ENCODE results near the gene TGFBI.
"Not testable (repeated sequence)": the region's sequence is repeated elsewhere in the genome, so short reads cannot be mapped to it uniquely, and the experiment has no call there.

The TGFBI gene

DNA sequence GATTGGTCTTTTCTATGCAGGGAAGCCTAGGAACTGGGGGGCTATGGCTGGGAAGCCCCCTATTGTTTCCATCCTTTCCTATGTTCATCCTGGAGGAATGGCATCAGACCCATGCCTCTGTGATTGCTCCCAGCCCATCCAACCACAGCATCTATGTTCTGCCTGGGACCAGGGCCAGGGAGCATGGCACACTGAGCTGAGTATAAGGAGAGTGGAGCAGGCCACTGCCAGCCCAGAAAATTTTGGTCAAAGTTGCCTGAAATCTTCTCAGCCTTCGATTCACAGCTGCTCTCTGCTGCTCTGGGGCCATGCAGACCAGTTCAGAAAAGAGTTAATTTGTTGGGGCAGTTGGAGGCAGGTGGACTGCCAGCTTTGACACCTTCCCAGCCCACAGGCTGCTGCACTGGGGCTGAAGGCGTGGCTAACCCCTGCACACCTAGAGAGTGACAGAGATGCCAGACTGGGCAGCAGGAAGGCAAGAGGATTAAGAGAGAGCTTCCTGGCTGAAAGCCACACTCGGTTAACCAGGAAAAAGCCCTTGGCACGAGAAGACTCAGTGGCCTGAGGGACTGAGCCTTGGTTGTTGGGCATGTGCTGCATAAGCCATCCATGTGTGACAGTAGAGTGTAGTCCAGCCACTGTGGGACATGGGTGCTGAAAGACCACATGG is 12.1 kb downstream of the TGFBI start:
- in situ Hi-C loops (cut with HindIII; ENCODE audit: low sequenced_read_pairs) = no loop called here
- no peak for DNase-seq (ENCODE audit: low read depth, low spot score)
- H3K4me3 ChIP-seq (ENCODE audit: low read depth, low read length) = no peak overlapping the region
- TF ChIP-seq, protein P1, sequence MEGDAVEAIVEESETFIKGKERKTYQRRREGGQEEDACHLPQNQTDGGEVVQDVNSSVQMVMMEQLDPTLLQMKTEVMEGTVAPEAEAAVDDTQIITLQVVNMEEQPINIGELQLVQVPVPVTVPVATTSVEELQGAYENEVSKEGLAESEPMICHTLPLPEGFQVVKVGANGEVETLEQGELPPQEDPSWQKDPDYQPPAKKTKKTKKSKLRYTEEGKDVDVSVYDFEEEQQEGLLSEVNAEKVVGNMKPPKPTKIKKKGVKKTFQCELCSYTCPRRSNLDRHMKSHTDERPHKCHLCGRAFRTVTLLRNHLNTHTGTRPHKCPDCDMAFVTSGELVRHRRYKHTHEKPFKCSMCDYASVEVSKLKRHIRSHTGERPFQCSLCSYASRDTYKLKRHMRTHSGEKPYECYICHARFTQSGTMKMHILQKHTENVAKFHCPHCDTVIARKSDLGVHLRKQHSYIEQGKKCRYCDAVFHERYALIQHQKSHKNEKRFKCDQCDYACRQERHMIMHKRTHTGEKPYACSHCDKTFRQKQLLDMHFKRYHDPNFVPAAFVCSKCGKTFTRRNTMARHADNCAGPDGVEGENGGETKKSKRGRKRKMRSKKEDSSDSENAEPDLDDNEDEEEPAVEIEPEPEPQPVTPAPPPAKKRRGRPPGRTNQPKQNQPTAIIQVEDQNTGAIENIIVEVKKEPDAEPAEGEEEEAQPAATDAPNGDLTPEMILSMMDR (IDR thresholded peaks at IDR 0.05; ENCODE audit: low read depth, low read length) = no peak

DNA sequence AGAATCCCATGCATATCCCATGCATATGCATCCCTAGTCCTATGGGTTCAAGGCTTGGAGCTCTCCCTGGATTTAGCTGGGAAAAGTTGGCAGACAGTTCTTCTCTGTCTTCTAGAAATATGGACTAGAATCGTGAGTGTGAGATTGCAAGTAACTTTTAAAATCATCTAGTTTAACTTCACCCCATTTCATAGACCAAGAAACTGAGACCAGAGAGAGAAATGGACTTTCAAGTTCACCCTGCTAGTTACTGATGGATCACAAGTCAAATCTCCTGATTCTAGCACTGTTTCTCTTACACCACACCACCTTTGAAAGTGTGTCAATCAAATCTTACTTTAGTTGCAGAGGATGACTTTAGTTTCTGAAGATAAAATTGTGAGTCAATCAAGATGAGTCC is 13.4 kb downstream of the TGFBI start:
- H3K4me3 ChIP-seq (ENCODE audit: low read depth, low read length) = no peak overlapping the region
- in situ Hi-C loops (cut with HindIII; ENCODE audit: low sequenced_read_pairs) = no loop called here
- DNase-seq (ENCODE audit: low read depth, low spot score) = no peak
- TF ChIP-seq, protein P1 (IDR thresholded peaks at IDR 0.05; ENCODE audit: low read depth, low read length) = no peak

DNA sequence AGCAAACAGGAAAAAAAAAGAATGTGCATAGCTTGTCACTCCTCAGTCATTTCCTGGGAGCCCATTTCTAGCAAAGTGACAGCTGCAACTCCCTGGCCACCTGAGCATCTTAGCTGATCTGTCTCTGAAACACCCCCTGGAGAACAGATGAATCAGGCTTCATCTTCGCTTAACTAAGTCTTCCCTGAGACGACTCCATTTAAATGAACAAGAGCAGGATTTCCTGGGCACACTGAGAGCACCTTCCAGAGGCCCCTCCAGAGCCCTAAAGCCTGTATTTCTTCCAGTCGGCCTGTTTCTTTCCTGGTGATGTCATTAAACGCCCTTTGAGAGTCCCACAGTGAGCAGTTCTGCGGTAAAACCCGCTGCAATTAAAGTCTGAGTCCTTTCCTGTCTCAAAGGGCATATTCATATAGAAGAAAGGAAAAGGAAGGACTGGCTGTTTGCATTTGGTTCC is 13.9 kb downstream of the TGFBI start:
- TF ChIP-seq, protein P1 (IDR thresholded peaks at IDR 0.05; ENCODE audit: low read depth, low read length) = no peak
- peak; percentile 89 for DNase-seq (ENCODE audit: low read depth, low spot score)
- no peak overlapping the region for H3K4me3 ChIP-seq (ENCODE audit: low read depth, low read length)
- in situ Hi-C loops (cut with HindIII; ENCODE audit: low sequenced_read_pairs) = no loop called here

DNA sequence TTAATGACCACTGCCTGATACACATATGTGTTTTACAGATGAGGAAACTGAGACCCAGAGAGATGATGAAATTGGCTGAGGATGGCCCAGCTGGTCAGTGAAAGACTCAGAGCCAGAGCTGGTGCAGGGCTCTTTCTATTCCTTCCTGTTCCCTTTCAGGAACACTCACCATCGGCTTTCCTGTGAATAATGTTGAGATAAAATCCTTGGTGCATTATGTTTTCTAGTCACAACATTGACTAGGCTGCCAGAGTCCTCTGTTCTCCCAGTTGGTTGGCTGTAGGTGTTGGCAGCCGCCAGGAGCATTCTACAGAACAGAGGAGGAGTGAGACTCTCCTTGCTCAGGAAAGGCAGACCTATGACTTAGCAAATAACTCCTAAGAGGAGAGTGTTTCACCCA is 14.8 kb downstream of the TGFBI start:
- in situ Hi-C loops (cut with HindIII; ENCODE audit: low sequenced_read_pairs) = no loop called here
- no peak for DNase-seq (ENCODE audit: low read depth, low spot score)
- TF ChIP-seq, protein P1 (IDR thresholded peaks at IDR 0.05; ENCODE audit: low read depth, low read length) = no peak

DNA sequence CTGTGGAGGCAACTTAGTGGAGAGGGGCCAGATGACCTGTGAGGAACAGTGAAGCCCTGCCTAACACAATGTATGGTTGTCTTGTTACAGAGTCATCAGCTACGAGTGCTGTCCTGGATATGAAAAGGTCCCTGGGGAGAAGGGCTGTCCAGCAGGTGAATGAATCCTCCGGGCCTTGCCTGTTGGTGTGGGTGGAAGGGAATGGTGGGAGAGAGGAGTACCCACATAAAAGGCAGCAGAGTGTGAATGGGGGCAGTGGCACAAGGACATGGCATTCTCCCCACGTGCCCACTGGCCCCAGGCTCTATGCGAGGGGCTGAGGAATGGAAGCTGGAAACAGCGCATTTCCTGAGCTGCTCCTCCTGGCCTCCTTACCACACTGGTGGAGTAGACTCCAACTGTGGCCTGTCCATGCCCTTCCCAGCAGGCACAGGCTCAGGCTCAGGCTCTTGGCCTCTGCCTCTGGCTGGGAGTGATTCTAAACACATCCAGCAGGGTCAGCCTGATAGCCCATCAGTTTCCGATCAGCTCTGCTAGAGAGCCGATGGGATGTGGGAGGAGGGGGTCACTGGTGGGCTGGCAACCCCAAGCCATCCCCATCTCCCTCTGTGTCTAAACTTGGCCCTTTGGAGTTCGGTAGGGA is 15.3 kb downstream of the TGFBI start:
- in situ Hi-C loops (cut with HindIII; ENCODE audit: low sequenced_read_pairs) = no loop called here
- no peak for DNase-seq (ENCODE audit: low read depth, low spot score)
- TF ChIP-seq, protein P1 (IDR thresholded peaks at IDR 0.05; ENCODE audit: low read depth, low read length) = no peak
- no peak overlapping the region for H3K4me3 ChIP-seq (ENCODE audit: low read depth, low read length)

More for the DNA sequence above, 14.8 kb downstream of the TGFBI start:
- no peak overlapping the region for H3K4me3 ChIP-seq (ENCODE audit: low read depth, low read length)

DNA sequence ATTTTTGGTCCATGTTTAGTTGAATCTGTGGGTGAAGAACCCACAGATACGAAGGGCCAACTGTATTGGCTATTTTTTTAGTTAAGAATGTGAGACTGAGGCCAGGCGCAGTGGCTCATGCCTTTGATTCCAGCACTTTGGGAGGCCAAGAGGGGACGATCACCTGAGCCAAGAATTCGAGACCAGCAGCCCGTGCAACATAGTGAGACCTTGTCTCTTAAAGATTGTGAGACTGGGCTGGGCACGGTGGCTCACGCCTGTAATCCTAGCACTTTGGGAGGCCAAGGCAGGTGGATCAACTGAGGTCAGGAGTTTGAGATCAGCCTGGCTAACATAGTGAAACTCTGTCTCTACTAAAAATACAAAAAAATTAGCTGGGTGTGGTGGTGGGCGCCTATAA is 16.2 kb downstream of the TGFBI start:
- H3K4me3 ChIP-seq (ENCODE audit: low read depth, low read length); in situ Hi-C loops (cut with HindIII; ENCODE audit: low sequenced_read_pairs); DNase-seq (ENCODE audit: low read depth, low spot score): not testable (repeated sequence)

DNA sequence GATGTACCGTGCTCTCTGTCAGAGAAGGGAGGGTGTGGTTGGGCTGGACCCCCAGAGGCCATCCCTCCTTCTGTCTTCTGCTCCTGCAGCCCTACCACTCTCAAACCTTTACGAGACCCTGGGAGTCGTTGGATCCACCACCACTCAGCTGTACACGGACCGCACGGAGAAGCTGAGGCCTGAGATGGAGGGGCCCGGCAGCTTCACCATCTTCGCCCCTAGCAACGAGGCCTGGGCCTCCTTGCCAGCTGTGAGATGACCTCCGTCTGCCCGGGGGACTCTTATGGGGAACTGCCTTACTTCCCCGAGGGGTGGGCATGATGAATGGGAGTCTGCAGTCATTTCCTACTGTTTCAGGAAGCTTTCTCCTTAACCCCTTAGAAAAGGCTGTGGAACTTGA is 17.5 kb downstream of the TGFBI start:
- in situ Hi-C loops (cut with HindIII; ENCODE audit: low sequenced_read_pairs) = no loop called here
- DNase-seq (ENCODE audit: low read depth, low spot score) = no peak
- TF ChIP-seq, protein P1 (IDR thresholded peaks at IDR 0.05; ENCODE audit: low read depth, low read length) = no peak
- H3K4me3 ChIP-seq (ENCODE audit: low read depth, low read length) = no peak overlapping the region
